Measurements from ENCODE around the gene CCDC13.
"Not testable (repeated sequence)": the region's sequence is repeated elsewhere in the genome, so short reads cannot be mapped to it uniquely, and the experiment has no call there.

CCDC13 gene

GRCh38 chr3:42772670-42773408 lies at the start of gene CCDC13:
Gene CCDC13, minus strand, starts transcription at chr3:42773253. Its CDS starts 14,908 bp downstream, at chr3:42758345.
- peak; percentile 81 for DNase-seq (ENCODE audit: low spot score)

- no peak for DNase-seq (ENCODE audit: low spot score)
Measured at GRCh38 chr3:42822828-42823227, 49.8 kb upstream of the CCDC13 start.

- no peak for DNase-seq (ENCODE audit: low spot score)
Measured at GRCh38 chr3:42820746-42821051, 47.6 kb upstream of the CCDC13 start.

GRCh38 chr3:42819351-42819965 lies 46.4 kb upstream of the CCDC13 start:
- DNase-seq (ENCODE audit: low spot score), result no peak

GRCh38 chr3:42815826-42816225 lies 42.8 kb upstream of the CCDC13 start:
- no peak for DNase-seq (ENCODE audit: low spot score)

GRCh38 chr3:42814914-42815507 lies 42.0 kb upstream of the CCDC13 start:
- DNase-seq (ENCODE audit: low spot score), result no peak

- DNase-seq (ENCODE audit: low spot score), result no peak
Measured at GRCh38 chr3:42814246-42814645, 41.2 kb upstream of the CCDC13 start.

- DNase-seq (ENCODE audit: low spot score), result not testable (repeated sequence)
Measured at GRCh38 chr3:42811118-42811883, 38.2 kb upstream of the CCDC13 start.

GRCh38 chr3:42810706-42811105 lies 37.7 kb upstream of the CCDC13 start:
- DNase-seq (ENCODE audit: low spot score), result not testable (repeated sequence)

- DNase-seq (ENCODE audit: low spot score), result no peak
Measured at GRCh38 chr3:42809202-42809601, 36.1 kb upstream of the CCDC13 start, which contains the start of gene ACKR2. Gene ACKR2, plus strand, starts transcription at chr3:42809445. Its CDS starts 55,058 bp downstream, at chr3:42864503.

- DNase-seq (ENCODE audit: low spot score), result no peak
Measured at GRCh38 chr3:42807929-42808328, 34.9 kb upstream of the CCDC13 start.

GRCh38 chr3:42805141-42805821 lies 32.2 kb upstream of the CCDC13 start:
- DNase-seq (ENCODE audit: low spot score), result peak; percentile 33

- no peak for DNase-seq (ENCODE audit: low spot score)
Measured at GRCh38 chr3:42804831-42805132, 31.7 kb upstream of the CCDC13 start.

GRCh38 chr3:42804106-42804830 lies 31.2 kb upstream of the CCDC13 start, which contains the start of gene HIGD1A:
Gene HIGD1A, minus strand, starts transcription at chr3:42804490. Its CDS starts 10,237 bp downstream, at chr3:42794253.
- DNase-seq (ENCODE audit: low spot score), result peak; percentile 97

- peak; percentile 50 for DNase-seq (ENCODE audit: low spot score)
Measured at GRCh38 chr3:42803414-42804105, 30.5 kb upstream of the CCDC13 start.

GRCh38 chr3:42802876-42803413 lies 29.9 kb upstream of the CCDC13 start:
- DNase-seq (ENCODE audit: low spot score), result no peak

GRCh38 chr3:42801784-42802183 lies 28.7 kb upstream of the CCDC13 start:
- no peak for DNase-seq (ENCODE audit: low spot score)

- no peak for DNase-seq (ENCODE audit: low spot score)
Measured at GRCh38 chr3:42801048-42801620, 28.1 kb upstream of the CCDC13 start.

- no peak for DNase-seq (ENCODE audit: low spot score)
Measured at GRCh38 chr3:42800251-42800650, 27.2 kb upstream of the CCDC13 start.

GRCh38 chr3:42799376-42799775 lies 26.3 kb upstream of the CCDC13 start:
- no peak for DNase-seq (ENCODE audit: low spot score)
